HL-60 (cell line): ENCODE results near the gene CDC42BPA.

Experiments used
- DNase-seq, 2 experiments: peaks; one replicate each; pipeline ENCODE4 v3.0.0-alpha.2; 2010 to 2020; ENCODE audit warnings: low read depth in 1 of 2, low spot score in 1 of 2
- H3K27ac ChIP-seq: fragments of 250-450 bp; sonication (Bioruptor Pico); replicated peaks from 2 replicates; pipeline ENCODE4 v1.5.1; 2020; ENCODE audit warnings: mild to moderate bottlenecking, moderate library complexity
- H3K27me3 ChIP-seq: fragments of 250-450 bp; sonication (Bioruptor Pico); 2 replicates; pipeline ENCODE4 v1.5.1; 2021; ENCODE audit warnings: mild to moderate bottlenecking, moderate library complexity; ENCODE audit not compliant: insufficient read depth, poor library complexity, severe bottlenecking
- H3K4me3 ChIP-seq: replicated peaks from 2 replicates; pipeline ENCODE4 v1.5.1; 2011; ENCODE audit warnings: mild to moderate bottlenecking, control low read depth, low read length; ENCODE audit not compliant: insufficient read depth
- GABPA ChIP-seq: IDR thresholded peaks from 2 replicates; pipeline ENCODE4 v1.6.1; 2012; ENCODE audit warnings: low read depth
- POLR2AphosphoS5 ChIP-seq: IDR thresholded peaks from 2 replicates; pipeline ENCODE4 v1.6.1; 2012; ENCODE audit warnings: low read depth
- SPI1 ChIP-seq: IDR thresholded peaks from 2 replicates; pipeline ENCODE4 v1.6.1; 2012; ENCODE audit warnings: low read depth, mild to moderate bottlenecking, borderline replicate concordance
- TF ChIP-seq, protein P1 (sequence below): IDR thresholded peaks from one replicate; pipeline ENCODE4 v1.5.1; 2011; ENCODE audit warnings: low read length, control low read depth, inconsistent platforms; ENCODE audit not compliant: insufficient read depth
- TF ChIP-seq, protein P2 (sequence below): IDR thresholded peaks from 2 replicates; pipeline ENCODE4 v1.6.1; 2012; ENCODE audit warnings: low read depth; ENCODE audit not compliant: insufficient replicate concordance

Gene CDC42BPA

DNA sequence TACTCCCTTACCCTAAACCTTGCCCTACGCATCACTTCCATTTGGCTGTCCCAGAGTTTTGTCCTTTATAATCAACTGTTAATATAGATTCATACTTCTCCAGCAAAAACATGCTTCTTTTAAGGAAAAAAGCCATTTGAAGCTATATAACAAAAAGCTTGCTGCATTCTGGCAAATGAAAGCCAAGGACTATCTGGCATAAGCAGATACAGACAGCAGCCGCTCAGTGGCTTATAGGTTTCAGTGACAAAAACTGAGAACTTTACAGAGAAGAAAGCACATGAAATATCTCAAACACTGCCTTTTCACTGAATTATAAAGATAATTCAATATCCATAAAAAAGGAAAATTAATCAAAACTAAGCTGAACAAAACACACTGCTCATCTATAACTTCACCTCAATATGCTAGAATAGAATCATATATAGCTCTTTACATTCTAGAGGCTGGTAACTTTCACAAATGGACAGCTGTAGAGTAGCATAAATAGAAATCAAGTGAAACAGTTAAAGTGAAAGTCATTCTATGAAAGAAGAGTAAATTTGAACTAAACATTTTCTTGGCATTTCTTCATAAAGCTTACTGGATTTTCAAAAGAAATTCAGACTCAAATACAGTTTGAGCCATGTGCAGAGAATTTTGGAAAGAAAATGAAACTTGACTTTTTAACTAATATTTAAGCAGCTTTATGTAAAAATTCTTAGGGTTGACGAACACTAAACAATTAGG is 19.6 kb downstream of the CDC42BPA start:
- no peak for DNase-seq
- H3K27ac ChIP-seq: no peak overlapping the region
- TF ChIP-seq, protein P1, sequence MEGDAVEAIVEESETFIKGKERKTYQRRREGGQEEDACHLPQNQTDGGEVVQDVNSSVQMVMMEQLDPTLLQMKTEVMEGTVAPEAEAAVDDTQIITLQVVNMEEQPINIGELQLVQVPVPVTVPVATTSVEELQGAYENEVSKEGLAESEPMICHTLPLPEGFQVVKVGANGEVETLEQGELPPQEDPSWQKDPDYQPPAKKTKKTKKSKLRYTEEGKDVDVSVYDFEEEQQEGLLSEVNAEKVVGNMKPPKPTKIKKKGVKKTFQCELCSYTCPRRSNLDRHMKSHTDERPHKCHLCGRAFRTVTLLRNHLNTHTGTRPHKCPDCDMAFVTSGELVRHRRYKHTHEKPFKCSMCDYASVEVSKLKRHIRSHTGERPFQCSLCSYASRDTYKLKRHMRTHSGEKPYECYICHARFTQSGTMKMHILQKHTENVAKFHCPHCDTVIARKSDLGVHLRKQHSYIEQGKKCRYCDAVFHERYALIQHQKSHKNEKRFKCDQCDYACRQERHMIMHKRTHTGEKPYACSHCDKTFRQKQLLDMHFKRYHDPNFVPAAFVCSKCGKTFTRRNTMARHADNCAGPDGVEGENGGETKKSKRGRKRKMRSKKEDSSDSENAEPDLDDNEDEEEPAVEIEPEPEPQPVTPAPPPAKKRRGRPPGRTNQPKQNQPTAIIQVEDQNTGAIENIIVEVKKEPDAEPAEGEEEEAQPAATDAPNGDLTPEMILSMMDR: no peak
- TF ChIP-seq POLR2AphosphoS5 (no peak), SPI1 (no peak), GABPA (no peak)
- TF ChIP-seq, protein P2, sequence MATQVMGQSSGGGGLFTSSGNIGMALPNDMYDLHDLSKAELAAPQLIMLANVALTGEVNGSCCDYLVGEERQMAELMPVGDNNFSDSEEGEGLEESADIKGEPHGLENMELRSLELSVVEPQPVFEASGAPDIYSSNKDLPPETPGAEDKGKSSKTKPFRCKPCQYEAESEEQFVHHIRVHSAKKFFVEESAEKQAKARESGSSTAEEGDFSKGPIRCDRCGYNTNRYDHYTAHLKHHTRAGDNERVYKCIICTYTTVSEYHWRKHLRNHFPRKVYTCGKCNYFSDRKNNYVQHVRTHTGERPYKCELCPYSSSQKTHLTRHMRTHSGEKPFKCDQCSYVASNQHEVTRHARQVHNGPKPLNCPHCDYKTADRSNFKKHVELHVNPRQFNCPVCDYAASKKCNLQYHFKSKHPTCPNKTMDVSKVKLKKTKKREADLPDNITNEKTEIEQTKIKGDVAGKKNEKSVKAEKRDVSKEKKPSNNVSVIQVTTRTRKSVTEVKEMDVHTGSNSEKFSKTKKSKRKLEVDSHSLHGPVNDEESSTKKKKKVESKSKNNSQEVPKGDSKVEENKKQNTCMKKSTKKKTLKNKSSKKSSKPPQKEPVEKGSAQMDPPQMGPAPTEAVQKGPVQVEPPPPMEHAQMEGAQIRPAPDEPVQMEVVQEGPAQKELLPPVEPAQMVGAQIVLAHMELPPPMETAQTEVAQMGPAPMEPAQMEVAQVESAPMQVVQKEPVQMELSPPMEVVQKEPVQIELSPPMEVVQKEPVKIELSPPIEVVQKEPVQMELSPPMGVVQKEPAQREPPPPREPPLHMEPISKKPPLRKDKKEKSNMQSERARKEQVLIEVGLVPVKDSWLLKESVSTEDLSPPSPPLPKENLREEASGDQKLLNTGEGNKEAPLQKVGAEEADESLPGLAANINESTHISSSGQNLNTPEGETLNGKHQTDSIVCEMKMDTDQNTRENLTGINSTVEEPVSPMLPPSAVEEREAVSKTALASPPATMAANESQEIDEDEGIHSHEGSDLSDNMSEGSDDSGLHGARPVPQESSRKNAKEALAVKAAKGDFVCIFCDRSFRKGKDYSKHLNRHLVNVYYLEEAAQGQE: no peak
- no peaks in the 10 kb centered on the region for H3K27me3 ChIP-seq
- H3K4me3 ChIP-seq: no peak overlapping the region

DNA sequence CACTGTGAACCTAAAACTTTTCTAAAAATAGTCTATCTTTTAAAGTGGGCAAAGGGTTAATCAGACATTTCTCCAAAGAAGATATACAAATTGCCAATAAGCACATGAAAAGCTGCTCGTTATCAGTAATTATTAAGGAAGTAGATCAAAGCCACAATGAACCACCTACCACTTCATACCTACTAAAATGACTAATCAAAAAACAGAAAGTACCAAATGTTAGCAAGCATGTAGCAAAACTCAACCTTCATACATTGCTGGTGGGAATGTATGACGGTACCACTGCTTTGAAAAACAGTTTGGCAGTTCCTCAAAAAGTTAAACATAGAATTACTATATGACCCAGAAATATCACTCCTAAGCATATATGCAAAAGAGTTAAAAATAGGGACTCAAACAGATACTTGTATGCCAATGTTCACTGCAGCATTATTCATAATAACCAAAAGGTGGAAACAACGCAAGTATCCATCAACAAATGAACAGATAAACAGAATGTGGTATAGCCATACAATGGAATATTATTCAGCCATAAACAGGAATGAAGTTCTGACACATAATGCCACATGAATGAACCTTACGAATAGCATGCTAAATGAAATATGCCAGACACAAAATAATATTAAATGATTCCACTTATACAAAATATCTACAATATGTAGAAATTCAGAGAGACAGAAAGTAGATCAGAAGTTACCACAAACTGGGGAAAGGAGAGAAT is 21.1 kb downstream of the CDC42BPA start:
- no peak for DNase-seq
- Histone ChIP-seq H3K27me3 (no peaks in the 10 kb centered on the region), H3K27ac (no peak overlapping the region), H3K4me3 (no peak overlapping the region)
- TF ChIP-seq, protein P2: no peak
- TF ChIP-seq GABPA (no peak), SPI1 (no peak), POLR2AphosphoS5 (no peak)
- TF ChIP-seq, protein P1: no peak

DNA sequence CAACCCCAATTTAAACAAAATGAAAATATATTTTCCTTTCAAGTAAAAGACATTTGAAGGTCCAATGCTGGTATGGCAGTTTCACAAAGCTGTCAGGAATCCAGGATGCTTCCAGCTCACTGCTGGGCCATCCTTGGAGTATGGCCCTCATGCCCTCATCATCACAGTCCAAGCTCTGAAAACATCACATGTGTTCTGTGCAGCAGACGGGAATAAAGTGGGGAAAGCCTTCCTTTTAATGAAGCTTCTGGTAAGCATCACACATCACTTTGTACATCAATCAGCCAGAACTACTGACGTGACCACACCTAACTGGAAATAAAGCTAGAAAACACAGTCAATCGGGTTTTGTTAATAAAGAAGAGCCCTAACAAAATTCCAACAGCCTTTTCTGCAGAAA is 22.7 kb downstream of the CDC42BPA start:
- Histone ChIP-seq H3K27me3 (no peaks in the 10 kb centered on the region), H3K4me3 (no peak overlapping the region), H3K27ac (no peak overlapping the region)
- TF ChIP-seq SPI1 (no peak), POLR2AphosphoS5 (no peak), GABPA (no peak)
- TF ChIP-seq, protein P1: no peak
- TF ChIP-seq, protein P2: no peak
- DNase-seq: no peak
